Mononuclear cell (primary cell): ENCODE measurements around the gene FBXO3. TPM values are rescaled to one million over a fixed set of nuclear protein-coding genes. Genes with fewer than 3 reads are reported as not detected.
A peak's percentile ranks its signal among the peaks of the same experiment; 100 is the strongest.

Experiments
- H3K27me3 ChIP-seq: 2 replicates; pipeline ENCODE4 v1.6.0; 2011; ENCODE audit warnings: low read length, control low read depth; ENCODE audit not compliant: insufficient read depth
- H3K4me1 ChIP-seq: 2 replicates; pipeline ENCODE4 v1.5.1; 2011; ENCODE audit warnings: mild to moderate bottlenecking, low read length, control low read depth; ENCODE audit not compliant: insufficient read depth
- H3K4me3 ChIP-seq: 2 replicates; pipeline ENCODE4 v1.5.1; 2011; ENCODE audit warnings: mild to moderate bottlenecking, low read length, moderate library complexity
- H3K9me3 ChIP-seq: 2 replicates; pipeline ENCODE4 v1.5.1; 2011; ENCODE audit warnings: low read depth, mild to moderate bottlenecking, control low read depth, low read length
- total RNA-seq: library from RNA; depleted of rRNA; stranded (reverse); fragments of >200 nt; gene quantifications from one replicate; pipeline ENCODE4 v1.2.3, GENCODE V29; 2012

FBXO3 gene
- total RNA-seq, 1 donor = 93.9 TPM

GRCh38 chr11:33704240-33705002, 69.9 kb downstream of the FBXO3 start:
- Histone ChIP-seq H3K27me3 (no peaks in the 10 kb centered on the region), H3K4me1 (peaks cover 14% of the 10 kb centered on the region), H3K4me3 (no peak overlapping the region), H3K9me3 (no peaks in the 10 kb centered on the region)

GRCh38 chr11:33703788-33704187, 70.5 kb downstream of the FBXO3 start:
- H3K4me1 ChIP-seq = peaks cover 14% of the 10 kb centered on the region
- H3K4me3 ChIP-seq = no peak overlapping the region
- no peaks in the 10 kb centered on the region for H3K27me3 ChIP-seq
- H3K9me3 ChIP-seq = no peaks in the 10 kb centered on the region

GRCh38 chr11:33703234-33703633, 71.1 kb downstream of the FBXO3 start:
- no peaks in the 10 kb centered on the region for H3K27me3 ChIP-seq
- no peak overlapping the region for H3K4me3 ChIP-seq
- peaks cover 14% of the 10 kb centered on the region for H3K4me1 ChIP-seq
- no peaks in the 10 kb centered on the region for H3K9me3 ChIP-seq

- Histone ChIP-seq H3K4me1 (peaks cover 14% of the 10 kb centered on the region), H3K9me3 (no peaks in the 10 kb centered on the region), H3K4me3 (peak overlapping the region; percentile 45), H3K27me3 (no peaks in the 10 kb centered on the region)
Observed at GRCh38 chr11:33701302-33702230, 72.8 kb downstream of the FBXO3 start.

DNA sequence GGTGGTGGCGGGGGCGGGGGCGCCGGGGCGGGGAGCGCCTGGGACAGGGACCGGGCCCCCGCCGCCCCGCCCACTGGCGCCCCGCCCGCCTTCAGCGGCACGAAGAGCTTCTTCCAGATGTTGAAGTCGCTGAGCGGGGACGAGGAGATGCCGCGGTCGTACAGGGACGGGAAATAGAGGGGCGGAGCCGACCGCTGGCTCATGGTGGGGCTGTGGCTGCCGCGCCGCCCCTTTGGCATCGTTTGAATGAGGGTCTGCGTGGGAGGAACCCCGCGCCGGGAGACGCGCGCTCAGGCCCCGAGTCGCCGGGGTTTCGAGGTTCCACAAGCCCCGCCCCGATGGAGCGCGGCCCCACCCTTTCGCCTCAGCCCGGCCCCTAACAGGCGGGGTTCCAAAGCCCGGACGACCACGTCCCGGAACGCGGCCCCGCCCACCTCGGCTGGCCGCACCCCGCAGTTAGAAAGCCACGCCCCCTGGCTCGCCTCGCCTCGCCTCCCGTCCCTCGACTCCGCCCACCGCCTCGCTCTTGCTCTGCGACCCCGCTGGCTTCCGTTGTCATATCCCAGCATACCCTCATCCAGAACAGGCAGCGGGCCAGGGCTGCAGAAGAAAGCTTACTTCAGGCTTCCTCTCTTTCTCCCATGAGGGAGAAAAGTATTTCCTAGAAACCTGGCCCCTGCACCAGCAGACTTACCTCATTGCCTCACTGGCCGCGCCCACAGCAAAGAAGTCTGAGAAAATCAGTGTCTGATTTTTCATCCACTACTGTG, 73.6 kb downstream of the FBXO3 start, which contains the start of gene C11orf91:
Gene C11orf91 (minus strand): TSS at position 325 of the 770 bp plus-strand sequence. CDS start 86 bp downstream, at position 239.
- Histone ChIP-seq H3K27me3 (no peaks in the 10 kb centered on the region), H3K9me3 (no peaks in the 10 kb centered on the region), H3K4me3 (peak within 1 kb of the TSS; percentile 45), H3K4me1 (peaks cover 14% of the 10 kb centered on the region)

GRCh38 chr11:33700063-33700501, 74.2 kb downstream of the FBXO3 start:
- no peaks in the 10 kb centered on the region for H3K9me3 ChIP-seq
- H3K4me1 ChIP-seq = peaks cover 14% of the 10 kb centered on the region
- no peaks in the 10 kb centered on the region for H3K27me3 ChIP-seq
- H3K4me3 ChIP-seq = no peak overlapping the region

- peaks cover 14% of the 10 kb centered on the region for H3K4me1 ChIP-seq
- H3K9me3 ChIP-seq = no peaks in the 10 kb centered on the region
- no peaks in the 10 kb centered on the region for H3K27me3 ChIP-seq
- no peak overlapping the region for H3K4me3 ChIP-seq
Observed at GRCh38 chr11:33699515-33700062, 74.7 kb downstream of the FBXO3 start.

GRCh38 chr11:33698921-33699320, 75.4 kb downstream of the FBXO3 start:
- no peaks in the 10 kb centered on the region for H3K27me3 ChIP-seq
- H3K9me3 ChIP-seq = no peaks in the 10 kb centered on the region
- peaks cover 14% of the 10 kb centered on the region for H3K4me1 ChIP-seq
- no peak overlapping the region for H3K4me3 ChIP-seq

DNA sequence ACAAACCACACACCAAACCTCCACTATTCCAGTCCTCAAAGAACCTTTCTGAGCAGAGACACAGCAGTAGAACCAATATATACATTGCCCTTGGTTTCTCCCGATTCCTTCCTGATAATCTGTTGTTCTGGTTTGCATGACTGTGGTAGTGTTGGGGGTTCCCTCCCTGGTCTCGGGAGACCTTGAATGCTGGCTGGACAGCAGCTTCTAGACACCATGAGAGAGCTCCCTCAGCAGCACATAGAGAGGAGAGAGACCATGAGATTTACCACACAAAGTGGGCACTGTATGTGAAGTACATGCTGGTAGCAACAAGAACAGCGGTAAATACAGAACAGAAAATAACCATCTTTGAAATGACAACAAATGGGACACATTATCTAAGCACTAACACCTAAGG, 76.3 kb downstream of the FBXO3 start:
- Histone ChIP-seq H3K27me3 (no peaks in the 10 kb centered on the region), H3K9me3 (no peaks in the 10 kb centered on the region), H3K4me1 (peaks cover 14% of the 10 kb centered on the region), H3K4me3 (no peak overlapping the region)

- Histone ChIP-seq H3K4me3 (no peak overlapping the region), H3K27me3 (no peaks in the 10 kb centered on the region), H3K9me3 (no peaks in the 10 kb centered on the region), H3K4me1 (peaks cover 13% of the 10 kb centered on the region)
Observed at GRCh38 chr11:33696931-33697638, 77.2 kb downstream of the FBXO3 start.

- H3K4me1 ChIP-seq = peaks cover 7% of the 10 kb centered on the region
Observed at GRCh38 chr11:33696411-33696810, 77.9 kb downstream of the FBXO3 start.

DNA sequence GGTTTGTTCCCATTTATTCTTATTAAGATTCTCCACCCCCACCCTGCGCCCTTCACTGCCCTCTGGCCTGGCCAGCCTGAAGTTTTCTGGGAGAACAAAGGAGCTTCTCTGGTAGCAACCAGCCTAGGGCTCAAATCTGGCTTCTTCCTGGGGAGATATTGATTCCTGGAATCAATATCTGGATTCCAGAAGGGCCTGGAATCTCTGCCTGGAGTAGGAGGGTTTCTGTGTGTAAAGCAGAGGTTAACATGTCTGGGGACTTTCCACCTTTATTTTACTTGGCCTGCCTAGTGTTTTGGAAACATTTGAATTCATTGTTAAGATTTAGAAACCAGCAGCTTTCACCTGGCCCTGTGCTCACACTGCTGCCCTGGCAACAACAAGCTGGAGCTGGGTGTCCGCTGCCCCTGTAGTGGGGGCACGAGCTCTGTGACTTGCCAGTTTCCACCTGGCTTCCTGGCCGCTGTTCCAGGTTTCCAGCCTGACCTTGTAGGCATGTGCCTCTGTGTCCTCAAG, 79.2 kb downstream of the FBXO3 start:
- Histone ChIP-seq H3K4me1 (no peaks in the 10 kb centered on the region), H3K9me3 (no peaks in the 10 kb centered on the region), H3K27me3 (no peaks in the 10 kb centered on the region), H3K4me3 (no peak overlapping the region)

More at GRCh38 chr11:33696411-33696810, 77.9 kb downstream of the FBXO3 start:
- no peak overlapping the region for H3K4me3 ChIP-seq
- no peaks in the 10 kb centered on the region for H3K9me3 ChIP-seq
- H3K27me3 ChIP-seq = no peaks in the 10 kb centered on the region

GRCh38 chr11:33694346-33695050, 79.8 kb downstream of the FBXO3 start:
- H3K4me1 ChIP-seq = no peaks in the 10 kb centered on the region
- no peaks in the 10 kb centered on the region for H3K9me3 ChIP-seq
- no peak overlapping the region for H3K4me3 ChIP-seq
- no peaks in the 10 kb centered on the region for H3K27me3 ChIP-seq
